ENCODE results near the gene ICE2. TPM values are rescaled to one million over a fixed set of nuclear protein-coding genes. Genes with fewer than 3 reads are reported as not detected.

The ICE2 gene
- polyA plus RNA-seq, 1 of the 3 experiments (the other 2 are of a cell fraction): 19.0 TPM

- Histone ChIP-seq H3K36me3 (replicated peaks in 1 of 2; ENCODE audit: control insufficient read depth in 1 of 2, insufficient read depth in 2 of 2, low read length in 1 of 2) (peaks cover 12 to 25% of the 10 kb centered on the region in 2 experiments), H3K4me1 (ENCODE audit: control insufficient read depth in 1 of 2, insufficient read depth in 2 of 2, low read depth in 1 of 2, low read length in 1 of 2) (peaks cover 0 to 56% of the 10 kb centered on the region in 2 experiments; a peak in 3 of 4 replicates), H3K4me2 (peak overlapping the region; percentile 43), H3K27me3 (ENCODE audit: insufficient read depth) (no peaks in the 10 kb centered on the region), H3K9ac (peak overlapping the region; percentile 45), H3K9me2 (no peaks in the 10 kb centered on the region), H3K79me2 (ENCODE audit: insufficient read depth) (peaks cover 50% of the 10 kb centered on the region), H3K9me3 (no peaks in the 10 kb centered on the region), H2AFZ (ENCODE audit: low read depth) (no peak overlapping the region), H3F3A (replicated peaks; ENCODE audit: insufficient read depth) (peaks cover 54% of the 10 kb centered on the region), H3K27ac (ENCODE audit: low read depth in 2 of 2, low read length in 1 of 2) (peak overlapping the region; percentile 62 to 99; a peak in 3 of 4 replicates), H4K20me1 (ENCODE audit: insufficient read depth) (peaks cover 27% of the 10 kb centered on the region), H3K4me3 (ENCODE audit: low read depth in 2 of 2, low read length in 1 of 2) (no peak overlapping the region)
- WGBS (ENCODE audit: low lambda C conversion rate): 72% methylated on average over 21 of the region's 21 CpGs
- TF ChIP-seq TCF12 (IDR thresholded peaks at IDR 0.05) (no peak), GABPA (IDR thresholded peaks at IDR 0.05; ENCODE audit: low read depth) (no peak), RAD21 (IDR thresholded peaks at IDR 0.05; ENCODE audit: low read length) (no peak), RFX5 (IDR thresholded peaks at IDR 0.05; ENCODE audit: low read length) (no peak), ELF1 (IDR thresholded peaks at IDR 0.05) (no peak), SMC3 (IDR thresholded peaks at IDR 0.05; ENCODE audit: low read depth, low read length) (no peak), YY1 (IDR thresholded peaks at IDR 0.05; ENCODE audit: low read depth) (no peak), CTCF (IDR thresholded peaks at IDR 0.05) (no peak), FOSL2 (IDR thresholded peaks at IDR 0.05; ENCODE audit: borderline replicate concordance, low read depth) (no peak), SIN3A (IDR thresholded peaks at IDR 0.05; ENCODE audit: borderline replicate concordance, low read depth, low read length) (no peak), JUND (IDR thresholded peaks at IDR 0.05) (no peak), NRF1 (IDR thresholded peaks at IDR 0.05; ENCODE audit: low read depth, low read length) (no peak), MXI1 (IDR thresholded peaks at IDR 0.05; ENCODE audit: low read depth, low read length) (no peak)
- TF ChIP-seq, protein P1, sequence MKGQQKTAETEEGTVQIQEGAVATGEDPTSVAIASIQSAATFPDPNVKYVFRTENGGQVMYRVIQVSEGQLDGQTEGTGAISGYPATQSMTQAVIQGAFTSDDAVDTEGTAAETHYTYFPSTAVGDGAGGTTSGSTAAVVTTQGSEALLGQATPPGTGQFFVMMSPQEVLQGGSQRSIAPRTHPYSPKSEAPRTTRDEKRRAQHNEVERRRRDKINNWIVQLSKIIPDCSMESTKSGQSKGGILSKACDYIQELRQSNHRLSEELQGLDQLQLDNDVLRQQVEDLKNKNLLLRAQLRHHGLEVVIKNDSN (IDR thresholded peaks at IDR 0.05; ENCODE audit: borderline replicate concordance, low read depth): no peak
- POLR2A ChIA-PET: no interaction called here
- DNase-seq: no peak
- CTCF ChIA-PET: interaction anchor here (0.9 kb wide), 1 partner anchor 12 kb away, joined by 3 read pairs; no protein-coding TSS in a partner anchor
These were observed 79.6 kb downstream of the ICE2 start for GRCh38 chr15:60399246-60399915.

DNA sequence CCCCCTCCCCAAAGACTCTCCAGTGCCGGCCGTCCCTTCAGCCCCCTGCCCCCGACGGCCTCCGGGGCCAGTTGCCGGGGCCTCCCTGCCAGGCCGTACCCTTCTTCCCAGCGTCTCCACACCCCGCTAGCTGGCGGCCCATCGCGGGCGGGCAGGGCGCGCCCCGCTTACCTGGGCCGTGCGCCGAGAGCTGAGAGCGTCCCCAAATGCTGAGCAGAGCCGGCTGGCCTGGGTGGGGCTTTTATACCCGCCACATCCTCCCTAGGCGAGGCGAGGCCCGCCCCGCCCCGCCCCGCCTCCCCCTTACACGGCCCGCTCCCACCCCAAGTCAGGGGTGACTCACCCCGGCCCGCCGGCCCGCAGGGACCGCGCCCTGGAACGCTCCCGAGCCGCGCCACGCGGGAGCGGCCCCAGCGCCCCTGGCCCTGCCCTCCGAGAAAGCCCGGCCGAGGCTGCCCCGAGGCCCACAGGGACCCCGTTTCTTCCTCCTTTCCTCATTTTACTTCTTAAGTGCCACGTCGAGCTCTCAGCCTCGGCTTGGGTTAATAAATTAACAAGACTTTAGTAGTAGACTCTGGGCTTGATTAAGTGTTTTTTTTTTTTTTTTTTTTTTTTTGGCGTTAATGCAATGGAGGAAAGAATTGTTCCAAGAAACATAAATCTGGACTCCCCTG lies 81.0 kb downstream of the ICE2 start, which contains the start of gene ANXA2:
TSS of gene ANXA2 (minus strand) at position 215 of the 674 bp plus-strand sequence. CDS start 11,911 bp downstream, outside the sequence.
- H3K4me1 ChIP-seq (ENCODE audit: control insufficient read depth in 1 of 2, insufficient read depth in 2 of 2, low read depth in 1 of 2, low read length in 1 of 2): peaks cover 6 to 59% of the 10 kb centered on the region in 2 experiments; a peak in 3 of 4 replicates
- under 1% methylated on average over 20 of the region's 53 CpGs for WGBS (ENCODE audit: low lambda C conversion rate)
- H3K79me2 ChIP-seq (ENCODE audit: insufficient read depth): peaks cover 65% of the 10 kb centered on the region
- TF ChIP-seq, protein P2, sequence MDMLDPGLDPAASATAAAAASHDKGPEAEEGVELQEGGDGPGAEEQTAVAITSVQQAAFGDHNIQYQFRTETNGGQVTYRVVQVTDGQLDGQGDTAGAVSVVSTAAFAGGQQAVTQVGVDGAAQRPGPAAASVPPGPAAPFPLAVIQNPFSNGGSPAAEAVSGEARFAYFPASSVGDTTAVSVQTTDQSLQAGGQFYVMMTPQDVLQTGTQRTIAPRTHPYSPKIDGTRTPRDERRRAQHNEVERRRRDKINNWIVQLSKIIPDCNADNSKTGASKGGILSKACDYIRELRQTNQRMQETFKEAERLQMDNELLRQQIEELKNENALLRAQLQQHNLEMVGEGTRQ (IDR thresholded peaks at IDR 0.05; ENCODE audit: borderline replicate concordance, low read depth, low read length): no peak
- TF ChIP-seq NFIC (IDR thresholded peaks at IDR 0.05; ENCODE audit: borderline replicate concordance) (0 out of 2 replicates have a peak, but pooled peaks have one; percentile 5), POLR2AphosphoS5 (IDR thresholded peaks at IDR 0.05; ENCODE audit: low read depth, low read length) (peak; percentile 96), GATA2 (CRISPR knock-in tag; IDR thresholded peaks at IDR 0.05) (no peak), SIN3A (IDR thresholded peaks at IDR 0.05; ENCODE audit: borderline replicate concordance, low read depth, low read length) (no peak), ELF1 (IDR thresholded peaks at IDR 0.05) (no peak), YY1 (IDR thresholded peaks at IDR 0.05; ENCODE audit: low read depth) (0 out of 2 replicates have a peak, but pooled peaks have one; percentile 35), EZH2phosphoT487 (IDR thresholded peaks at IDR 0.05; ENCODE audit: borderline replicate concordance, low read depth) (no peak), NRF1 (IDR thresholded peaks at IDR 0.05; ENCODE audit: low read depth, low read length) (no peak)
- TF ChIP-seq, protein P3, sequence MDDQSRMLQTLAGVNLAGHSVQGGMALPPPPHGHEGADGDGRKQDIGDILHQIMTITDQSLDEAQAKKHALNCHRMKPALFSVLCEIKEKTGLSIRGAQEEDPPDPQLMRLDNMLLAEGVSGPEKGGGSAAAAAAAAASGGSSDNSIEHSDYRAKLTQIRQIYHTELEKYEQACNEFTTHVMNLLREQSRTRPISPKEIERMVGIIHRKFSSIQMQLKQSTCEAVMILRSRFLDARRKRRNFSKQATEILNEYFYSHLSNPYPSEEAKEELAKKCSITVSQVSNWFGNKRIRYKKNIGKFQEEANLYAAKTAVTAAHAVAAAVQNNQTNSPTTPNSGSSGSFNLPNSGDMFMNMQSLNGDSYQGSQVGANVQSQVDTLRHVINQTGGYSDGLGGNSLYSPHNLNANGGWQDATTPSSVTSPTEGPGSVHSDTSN (IDR thresholded peaks at IDR 0.05): no peak

More for the DNA sequence above, 81.0 kb downstream of the ICE2 start, which contains the start of gene ANXA2:
- H3K36me3 ChIP-seq (replicated peaks in 1 of 2; ENCODE audit: control insufficient read depth in 1 of 2, insufficient read depth in 2 of 2, low read length in 1 of 2): peaks cover 12 to 34% of the 10 kb centered on the region in 2 experiments
- peak within 1 kb of the TSS; percentile 62 to 95 for H3K4me3 ChIP-seq (ENCODE audit: low read depth in 2 of 2, low read length in 1 of 2)
- peak within 1 kb of the TSS; percentile 99 for H3K9ac ChIP-seq
- peak within 1 kb of the TSS; percentile 95 for H3K4me2 ChIP-seq
- H4K20me1 ChIP-seq (ENCODE audit: insufficient read depth): peaks cover 41% of the 10 kb centered on the region
- no peaks in the 10 kb centered on the region for H3K27me3 ChIP-seq (ENCODE audit: insufficient read depth)
- DNase-seq: peak; percentile 85
- H3K27ac ChIP-seq (ENCODE audit: low read depth in 2 of 2, low read length in 1 of 2): peak within 1 kb of the TSS; percentile 76 to 99
- ChIA-PET CTCF (interaction anchor here (1.3 kb wide), 1 partner anchor 39 kb away, joined by 4 read pairs; no protein-coding TSS in a partner anchor), POLR2A (interaction anchor here (1.0 kb wide), 1 partner anchor 8 kb away, joined by 3 read pairs; no protein-coding TSS in a partner anchor)
- H2AFZ ChIP-seq (ENCODE audit: low read depth): no peak within 1 kb of the TSS
- no peaks in the 10 kb centered on the region for H3K9me2 ChIP-seq
- H3K9me3 ChIP-seq: no peaks in the 10 kb centered on the region
- peaks cover 65% of the 10 kb centered on the region for H3F3A ChIP-seq (replicated peaks; ENCODE audit: insufficient read depth)
